Prostate gland (tissue), 2 donors: ENCODE results near the gene ATG4A.

ENCODE experiments used
- CTCF ChIP-seq, 4 experiments: fragments of 200-600 bp in 2 of 4; fragments of 450-650 bp in 2 of 4; sonication (generic) in 2 of 4; IDR thresholded peaks; 1 replicate in 3 of 4; 2 replicates in 1 of 4; pipeline ENCODE4 v1.5.1; 2016 to 2019; ENCODE audit warnings: antibody characterized with exemption in 4 of 4, mild to moderate bottlenecking in 2 of 4, moderate library complexity in 2 of 4
- POLR2AphosphoS5 ChIP-seq: sonication (generic); formaldehyde crosslinking; IDR thresholded peaks from one replicate; pipeline ENCODE4 v1.6.1; 2017; ENCODE audit warnings: antibody characterized with exemption

DNA sequence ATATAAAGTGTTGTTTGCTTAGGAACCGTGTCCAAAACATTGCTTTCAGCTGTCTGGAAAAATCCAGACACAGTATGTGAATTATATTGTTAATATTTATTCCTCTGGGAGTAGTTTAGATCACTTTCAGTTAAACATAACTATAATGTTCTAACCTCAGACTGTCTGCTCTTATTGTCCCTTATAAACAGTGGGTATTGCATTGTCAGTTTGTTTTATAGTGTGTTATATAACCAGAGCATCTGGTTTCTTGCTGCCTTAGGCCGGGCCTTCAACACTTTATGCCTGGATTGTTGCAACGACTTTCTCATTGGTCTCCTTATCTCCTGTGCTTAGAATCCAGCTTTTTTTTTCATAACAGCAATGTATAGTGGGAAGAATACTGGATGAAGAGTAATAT is 26.4 kb downstream of the ATG4A start:
- TF ChIP-seq CTCF (IDR thresholded peaks at IDR 0.05): no peak
- no peak for TF ChIP-seq POLR2AphosphoS5
